Esophagus muscularis mucosa (tissue), 4 donors: ENCODE data around the gene PGP.

Experiments used
- EP300 ChIP-seq: sonication (generic); formaldehyde crosslinking; IDR thresholded peaks from one replicate; pipeline ENCODE4 v1.6.1; 2017; ENCODE audit warnings: antibody characterized with exemption
- POLR2A ChIP-seq: fragments of 450-650 bp; IDR thresholded peaks from one replicate; pipeline ENCODE4 v1.6.1; 2017; ENCODE audit warnings: antibody characterized with exemption, moderate library complexity, mild to moderate bottlenecking, low read depth
- POLR2AphosphoS5 ChIP-seq, 2 donors: sonication (generic); formaldehyde crosslinking; IDR thresholded peaks; one replicate each; pipeline ENCODE4 v1.6.1; 2017; ENCODE audit warnings: antibody characterized with exemption in 2 of 2
- TF ChIP-seq, protein P1 (sequence below), 3 experiments: fragments of 200-600 bp in 2 of 3; fragments of 450-650 bp in 1 of 3; sonication (generic) in 2 of 3; IDR thresholded peaks; one replicate each; pipeline ENCODE4 v1.5.1; 2017 to 2019; ENCODE audit warnings: antibody characterized with exemption in 3 of 3, mild to moderate bottlenecking in 2 of 3, moderate library complexity in 1 of 3

DNA sequence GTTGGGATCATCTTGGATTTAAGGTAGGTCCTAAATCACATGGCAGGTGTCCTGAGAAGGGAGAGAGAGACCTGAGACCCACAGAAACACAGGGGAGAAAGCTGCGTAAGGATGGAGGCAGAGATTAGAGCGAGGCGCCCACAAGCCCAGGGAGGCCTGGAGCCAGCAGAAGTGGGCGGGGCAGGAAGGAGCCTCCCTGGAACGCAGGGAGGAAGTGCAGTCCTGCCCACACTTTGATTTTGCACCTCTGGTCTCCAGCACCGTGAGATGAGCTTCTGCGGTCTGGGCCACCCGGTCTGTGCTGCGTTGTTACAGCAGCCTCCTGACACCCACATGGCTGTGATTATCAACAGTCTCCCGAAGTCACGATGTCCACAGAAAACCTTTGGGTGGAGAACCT lies 28.0 kb upstream of the PGP start:
- TF ChIP-seq POLR2AphosphoS5 (IDR thresholded peaks at IDR 0.05) (no peak), POLR2A (no peak), EP300 (no peak)
- TF ChIP-seq, protein P1, sequence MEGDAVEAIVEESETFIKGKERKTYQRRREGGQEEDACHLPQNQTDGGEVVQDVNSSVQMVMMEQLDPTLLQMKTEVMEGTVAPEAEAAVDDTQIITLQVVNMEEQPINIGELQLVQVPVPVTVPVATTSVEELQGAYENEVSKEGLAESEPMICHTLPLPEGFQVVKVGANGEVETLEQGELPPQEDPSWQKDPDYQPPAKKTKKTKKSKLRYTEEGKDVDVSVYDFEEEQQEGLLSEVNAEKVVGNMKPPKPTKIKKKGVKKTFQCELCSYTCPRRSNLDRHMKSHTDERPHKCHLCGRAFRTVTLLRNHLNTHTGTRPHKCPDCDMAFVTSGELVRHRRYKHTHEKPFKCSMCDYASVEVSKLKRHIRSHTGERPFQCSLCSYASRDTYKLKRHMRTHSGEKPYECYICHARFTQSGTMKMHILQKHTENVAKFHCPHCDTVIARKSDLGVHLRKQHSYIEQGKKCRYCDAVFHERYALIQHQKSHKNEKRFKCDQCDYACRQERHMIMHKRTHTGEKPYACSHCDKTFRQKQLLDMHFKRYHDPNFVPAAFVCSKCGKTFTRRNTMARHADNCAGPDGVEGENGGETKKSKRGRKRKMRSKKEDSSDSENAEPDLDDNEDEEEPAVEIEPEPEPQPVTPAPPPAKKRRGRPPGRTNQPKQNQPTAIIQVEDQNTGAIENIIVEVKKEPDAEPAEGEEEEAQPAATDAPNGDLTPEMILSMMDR (IDR thresholded peaks at IDR 0.05), result no peak
